Astrocyte (in vitro differentiated cells and primary cell): ENCODE measurements around the gene AKR1A1.

Experiments
- EZH2 ChIP-seq: IDR thresholded peaks from 2 replicates; pipeline ENCODE4 v1.6.1; 2012; ENCODE audit warnings: mild to moderate bottlenecking, low read length, inconsistent platforms; ENCODE audit not compliant: insufficient read depth
- TF ChIP-seq, protein P1 (sequence below): IDR thresholded peaks from 2 replicates; pipeline ENCODE4 v1.5.1; 2011; ENCODE audit warnings: low read depth, mild to moderate bottlenecking, inconsistent platforms, low read length, moderate library complexity; ENCODE audit not compliant: insufficient read depth

DNA sequence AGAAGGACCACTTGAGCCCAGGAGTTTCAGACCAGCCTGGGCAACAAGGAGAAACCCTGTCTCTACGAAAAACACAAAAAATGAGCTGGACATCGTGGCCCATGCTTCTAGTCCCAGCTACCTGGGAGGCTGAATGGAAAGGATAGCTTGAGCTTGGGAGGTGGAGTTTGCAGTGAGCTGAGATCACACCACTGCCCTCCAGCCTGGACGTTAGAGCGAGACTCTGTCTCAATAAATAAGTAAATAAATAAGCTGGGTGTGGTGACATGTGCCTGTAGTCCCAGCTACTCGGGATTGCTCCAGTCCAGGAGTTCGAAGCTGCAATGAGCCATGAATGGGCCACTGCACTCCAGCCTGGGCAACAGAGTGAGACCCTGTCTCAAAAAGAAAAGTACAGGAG lies 3.6 kb downstream of the AKR1A1 start:
- no peak for TF ChIP-seq EZH2
- TF ChIP-seq, protein P1, sequence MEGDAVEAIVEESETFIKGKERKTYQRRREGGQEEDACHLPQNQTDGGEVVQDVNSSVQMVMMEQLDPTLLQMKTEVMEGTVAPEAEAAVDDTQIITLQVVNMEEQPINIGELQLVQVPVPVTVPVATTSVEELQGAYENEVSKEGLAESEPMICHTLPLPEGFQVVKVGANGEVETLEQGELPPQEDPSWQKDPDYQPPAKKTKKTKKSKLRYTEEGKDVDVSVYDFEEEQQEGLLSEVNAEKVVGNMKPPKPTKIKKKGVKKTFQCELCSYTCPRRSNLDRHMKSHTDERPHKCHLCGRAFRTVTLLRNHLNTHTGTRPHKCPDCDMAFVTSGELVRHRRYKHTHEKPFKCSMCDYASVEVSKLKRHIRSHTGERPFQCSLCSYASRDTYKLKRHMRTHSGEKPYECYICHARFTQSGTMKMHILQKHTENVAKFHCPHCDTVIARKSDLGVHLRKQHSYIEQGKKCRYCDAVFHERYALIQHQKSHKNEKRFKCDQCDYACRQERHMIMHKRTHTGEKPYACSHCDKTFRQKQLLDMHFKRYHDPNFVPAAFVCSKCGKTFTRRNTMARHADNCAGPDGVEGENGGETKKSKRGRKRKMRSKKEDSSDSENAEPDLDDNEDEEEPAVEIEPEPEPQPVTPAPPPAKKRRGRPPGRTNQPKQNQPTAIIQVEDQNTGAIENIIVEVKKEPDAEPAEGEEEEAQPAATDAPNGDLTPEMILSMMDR: no peak
